IMR-90 (cell line): ENCODE measurements around the gene NR5A2. TPM values are rescaled to one million over a fixed set of nuclear protein-coding genes. Genes with fewer than 3 reads are reported as not detected.

Experiments
- ATAC-seq: fragments of 200-7000 bp; cut with Tn5 transposase; 2 replicates; pipeline ENCODE4 v1.9.1; 2020; ENCODE audit warnings: low read depth, mild to moderate bottlenecking, moderate library complexity
- BruUV-seq: library from RNA; stranded (reverse); fragments of 400-500 nt; replicated peaks from 2 replicates; lab custom pipeline; 2021; lab: Mats Ljungman, UMichigan
- CTCF ChIA-PET: fragments of 300-600 bp; formaldehyde crosslinking; extraction: SDS; loops from one replicate; lab custom pipeline; 2021; ENCODE audit warnings: antibody characterized with exemption; lab: Yijun Ruan, JAX
- POLR2A ChIA-PET: fragments of 300-600 bp; sonication (Branson Sonifier 250); formaldehyde crosslinking; loops from one replicate; lab custom pipeline; 2022; ENCODE audit warnings: antibody characterized with exemption; ENCODE audit not compliant: unreplicated experiment; lab: Charles Lee
- DNase-seq: peaks from one replicate; pipeline ENCODE4 v3.0.0; 2013
- H2AFZ ChIP-seq: replicated peaks from 2 replicates; pipeline ENCODE3; 2013; ENCODE audit warnings: low read length, mild to moderate bottlenecking; ENCODE audit not compliant: poor library complexity
- H2AK5ac ChIP-seq: 2 replicates; pipeline ENCODE4 v1.6.1; 2013; ENCODE audit warnings: low read depth, low read length, inconsistent platforms
- H2AK9ac ChIP-seq: replicated peaks from 2 replicates; pipeline ENCODE3; 2013; ENCODE audit warnings: mild to moderate bottlenecking, low read depth, low read length, moderate library complexity; ENCODE audit not compliant: poor library complexity
- H2BK120ac ChIP-seq: 2 replicates; pipeline ENCODE4 v1.6.1; 2013; ENCODE audit warnings: low read depth, low read length, inconsistent platforms
- H2BK15ac ChIP-seq: 3 replicates; pipeline ENCODE4 v1.6.1; 2013; ENCODE audit warnings: low read depth, low read length, inconsistent platforms
- H2BK20ac ChIP-seq: 2 replicates; pipeline ENCODE4 v1.6.1; 2013; ENCODE audit warnings: low read depth, mild to moderate bottlenecking, inconsistent platforms, low read length, moderate library complexity
- H2BK5ac ChIP-seq: 2 replicates; pipeline ENCODE4 v1.6.1; 2013; ENCODE audit warnings: mild to moderate bottlenecking, low read depth, low read length, inconsistent platforms; ENCODE audit not compliant: poor library complexity, severe bottlenecking
- H3K14ac ChIP-seq: replicated peaks from 2 replicates; pipeline ENCODE4 v1.6.1; 2013; ENCODE audit warnings: low read depth, low read length, inconsistent platforms
- H3K18ac ChIP-seq: 2 replicates; pipeline ENCODE4 v1.6.1; 2013; ENCODE audit warnings: low read depth, low read length, control low read depth
- H3K23ac ChIP-seq: 2 replicates; pipeline ENCODE4 v1.6.1; 2013; ENCODE audit warnings: low read depth, low read length, inconsistent platforms
- H3K27ac ChIP-seq: 2 replicates; pipeline ENCODE4 v1.5.1; 2013; ENCODE audit warnings: mild to moderate bottlenecking, control low read depth, low read length; ENCODE audit not compliant: insufficient read depth
- H3K27me3 ChIP-seq: 2 replicates; pipeline ENCODE4 v1.6.1; 2013; ENCODE audit warnings: low read length; ENCODE audit not compliant: control insufficient read depth, insufficient read depth
- H3K36me3 ChIP-seq: 2 replicates; pipeline ENCODE4 v1.6.1; 2013; ENCODE audit warnings: low read length, mixed read lengths; ENCODE audit not compliant: control insufficient read depth, insufficient read depth
- H3K4ac ChIP-seq: 2 replicates; pipeline ENCODE4 v1.6.1; 2013; ENCODE audit warnings: low read depth, low read length, inconsistent platforms
- H3K4me1 ChIP-seq: 2 replicates; pipeline ENCODE4 v1.6.1; 2013; ENCODE audit warnings: low read length, mixed read lengths; ENCODE audit not compliant: control insufficient read depth, insufficient read depth
- H3K4me2 ChIP-seq: 2 replicates; pipeline ENCODE4 v1.6.1; 2013; ENCODE audit warnings: low read depth, mild to moderate bottlenecking, control low read depth, low read length, moderate library complexity
- H3K4me3 ChIP-seq: 2 replicates; pipeline ENCODE4 v1.5.1; 2013; ENCODE audit warnings: low read depth, mild to moderate bottlenecking, control low read depth, low read length, moderate library complexity; ENCODE audit not compliant: insufficient read depth
- H3K56ac ChIP-seq: 2 replicates; pipeline ENCODE4 v1.6.1; 2013; ENCODE audit warnings: low read length, inconsistent platforms; ENCODE audit not compliant: insufficient read depth; ENCODE audit errors: extremely low read depth
- H3K79me1 ChIP-seq, 2 experiments: 2 replicates each; pipeline ENCODE4 v1.6.1; 2013; ENCODE audit warnings: low read length in 2 of 2, inconsistent platforms in 1 of 2, low read depth in 1 of 2
- H3K9ac ChIP-seq: 2 replicates; pipeline ENCODE4 v1.6.1; 2013; ENCODE audit warnings: low read depth, low read length, control low read depth
- H3K9me1 ChIP-seq: 2 replicates; pipeline ENCODE4 v1.6.1; 2013; ENCODE audit warnings: low read length, inconsistent platforms; ENCODE audit not compliant: insufficient read depth
- H3K9me3 ChIP-seq: 2 replicates; pipeline ENCODE4 v1.6.1; 2013; ENCODE audit warnings: low read length; ENCODE audit not compliant: control insufficient read depth, insufficient read depth
- H4K20me1 ChIP-seq: 2 replicates; pipeline ENCODE4 v1.6.1; 2013; ENCODE audit warnings: low read length, inconsistent platforms; ENCODE audit not compliant: insufficient read depth
- H4K5ac ChIP-seq: 2 replicates; pipeline ENCODE4 v1.6.1; 2013; ENCODE audit warnings: mild to moderate bottlenecking, low read depth, low read length, control low read depth
- H4K8ac ChIP-seq, 2 experiments: 2 replicates each; pipeline ENCODE4 v1.6.1; 2013; ENCODE audit warnings: low read depth in 2 of 2, low read length in 2 of 2, control low read depth in 1 of 2, inconsistent platforms in 1 of 2
- H4K91ac ChIP-seq: 2 replicates; pipeline ENCODE4 v1.6.1; 2013; ENCODE audit warnings: low read depth, low read length, inconsistent platforms; ENCODE audit not compliant: insufficient read depth
- BHLHE40 ChIP-seq: fragments of 150-350 bp; IDR thresholded peaks from 2 replicates; pipeline ENCODE4 v1.6.1; 2016; ENCODE audit warnings: mild to moderate bottlenecking, low read depth, low read length
- CEBPB ChIP-seq: IDR thresholded peaks from 2 replicates; pipeline ENCODE4 v1.6.1; 2012; ENCODE audit warnings: low read depth, low read length, improper control_type of control experiment
- CHD1 ChIP-seq: IDR thresholded peaks from 2 replicates; pipeline ENCODE4 v1.6.1; 2012; ENCODE audit warnings: low read depth, low read length, improper control_type of control experiment
- FOS ChIP-seq: fragments of 150-350 bp; IDR thresholded peaks from 2 replicates; pipeline ENCODE4 v1.6.1; 2016; ENCODE audit warnings: low read depth, low read length
- MAFK ChIP-seq: IDR thresholded peaks from 2 replicates; pipeline ENCODE4 v1.6.1; 2012; ENCODE audit warnings: low read depth, low read length, improper control_type of control experiment
- MAZ ChIP-seq: IDR thresholded peaks from 2 replicates; pipeline ENCODE4 v1.6.1; 2012; ENCODE audit warnings: low read depth, mild to moderate bottlenecking, low read length, improper control_type of control experiment, moderate library complexity, borderline replicate concordance
- MXI1 ChIP-seq: IDR thresholded peaks from 2 replicates; pipeline ENCODE4 v1.6.1; 2012; ENCODE audit warnings: low read depth, mild to moderate bottlenecking, low read length, moderate library complexity, borderline replicate concordance
- NFE2L2 ChIP-seq: fragments of 150-350 bp; IDR thresholded peaks from 2 replicates; pipeline ENCODE4 v1.6.1; 2016; ENCODE audit warnings: low read depth, mild to moderate bottlenecking, low read length
- POLR2A ChIP-seq: IDR thresholded peaks from 2 replicates; pipeline ENCODE4 v1.6.1; 2012; ENCODE audit warnings: mild to moderate bottlenecking, low read depth, low read length
- RAD21 ChIP-seq: IDR thresholded peaks from 2 replicates; pipeline ENCODE4 v1.6.1; 2012; ENCODE audit warnings: low read length, improper control_type of control experiment
- RCOR1 ChIP-seq: IDR thresholded peaks from 2 replicates; pipeline ENCODE4 v1.6.1; 2012; ENCODE audit warnings: mild to moderate bottlenecking, low read length, improper control_type of control experiment; ENCODE audit not compliant: insufficient replicate concordance
- RFX5 ChIP-seq: IDR thresholded peaks from 2 replicates; pipeline ENCODE4 v1.8.0; 2012; ENCODE audit warnings: low read depth, mild to moderate bottlenecking, low read length, moderate library complexity
- SMC3 ChIP-seq: fragments of 150-350 bp; IDR thresholded peaks from 2 replicates; pipeline ENCODE4 v1.6.1; 2016; ENCODE audit warnings: low read depth, mild to moderate bottlenecking, antibody characterized with exemption, low read length, moderate library complexity
- WGBS, 2 experiments: methylation state at CpG; one replicate each; pipeline versions ENCODE4 v1.1.5 to v1.1.7; 2013; ENCODE audit warnings: missing lambda C conversion rate in 2 of 2; ENCODE audit not compliant: insufficient read length in 1 of 2; ENCODE audit errors: extremely low coverage in 2 of 2; 5-methylcytosine and 5-hydroxymethylcytosine counted together
- dilution Hi-C: fragments of 300-500 bp; cut with HindIII; formaldehyde crosslinking; loops from one replicate; pipeline ENCODE4 v1.14.3; 2018; ENCODE audit warnings: low sequenced_read_pairs; ENCODE audit not compliant: unreplicated experiment
- in situ Hi-C: fragments of 300-500 bp; cut with MboI; formaldehyde crosslinking; loops from 3 replicates; pipeline ENCODE4 v1.14.3; 2019; ENCODE audit warnings: low sequenced_read_pairs, inconsistent platforms, mixed read lengths
- intact Hi-C: fragments of 100-400 bp; cut with micrococcal nuclease; formaldehyde crosslinking; loops from 2 replicates; pipeline ENCODE4 v1.10.0; 2022
- polyA plus RNA-seq, 3 experiments: library from polyadenylated mRNA; depleted of rRNA; stranded (reverse); fragments of >200 nt; gene quantifications; 2 replicates each; pipeline ENCODE4 v1.2.3, GENCODE V29; 2012; ENCODE audit warnings: low replicate concordance in 1 of 3
- total RNA-seq: library from RNA; depleted of rRNA; stranded (reverse); fragments of >200 nt; gene quantifications from 2 replicates; pipeline ENCODE4 v1.2.3, GENCODE V29; 2012
- TF ChIP-seq, protein P1 (sequence below): fragments of 150-350 bp; IDR thresholded peaks from 2 replicates; pipeline ENCODE4 v1.6.1; 2016; ENCODE audit warnings: low read depth, mild to moderate bottlenecking, low read length, moderate library complexity, borderline replicate concordance
- TF ChIP-seq, protein P2 (sequence below): fragments of 150-350 bp; IDR thresholded peaks from 2 replicates; pipeline ENCODE4 v1.6.1; 2017; ENCODE audit warnings: mild to moderate bottlenecking, antibody characterized with exemption, low read length, low read depth
- TF ChIP-seq, protein P3 (sequence below): conservative IDR thresholded peaks from 2 replicates; pipeline ENCODE4 v1.5.1; 2012; ENCODE audit warnings: mild to moderate bottlenecking, low read depth, low read length, improper control_type of control experiment

Gene NR5A2
- total and polyA plus RNA-seq, 2 of the 4 experiments (the other 2 are of a cell fraction): 0.03 to 0.18 TPM

DNA sequence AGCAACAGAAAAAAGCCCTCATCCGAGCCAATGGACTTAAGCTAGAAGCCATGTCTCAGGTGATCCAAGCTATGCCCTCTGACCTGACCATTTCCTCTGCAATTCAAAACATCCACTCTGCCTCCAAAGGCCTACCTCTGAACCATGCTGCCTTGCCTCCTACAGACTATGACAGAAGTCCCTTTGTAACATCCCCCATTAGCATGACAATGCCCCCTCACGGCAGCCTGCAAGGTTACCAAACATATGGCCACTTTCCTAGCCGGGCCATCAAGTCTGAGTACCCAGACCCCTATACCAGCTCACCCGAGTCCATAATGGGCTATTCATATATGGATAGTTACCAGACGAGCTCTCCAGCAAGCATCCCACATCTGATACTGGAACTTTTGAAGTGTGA, 20.7 kb downstream of the NR5A2 start:
- Histone ChIP-seq H3K9me1 (peaks cover 5% of the 10 kb centered on the region; the same call in 1 of the 2 replicates), H3K23ac (no peak overlapping the region; the same call in 1 of the 2 replicates), H3K14ac (no peak overlapping the region), H3K27ac (no peak overlapping the region), H2AK9ac (no peak overlapping the region), H3K27me3 (peaks cover 6% of the 10 kb centered on the region), H3K56ac (no peak overlapping the region), H4K91ac (no peak overlapping the region), H3K4ac (no peak overlapping the region; the same call in 1 of the 2 replicates), H3K79me1 (no peaks in the 10 kb centered on the region), H2BK20ac (no peak overlapping the region), H3K18ac (no peak overlapping the region), H4K20me1 (no peaks in the 10 kb centered on the region), H4K8ac (no peak overlapping the region), H3K4me2 (no peak overlapping the region), H3K4me3 (no peak overlapping the region), H3K9me3 (no peaks in the 10 kb centered on the region), H3K4me1 (no peaks in the 10 kb centered on the region), H3K36me3 (no peaks in the 10 kb centered on the region), H2BK15ac (no peak overlapping the region), H2AK5ac (no peak overlapping the region), H2AFZ (no peak overlapping the region), H2BK5ac (no peak overlapping the region), H3K9ac (no peak overlapping the region), H4K5ac (no peak overlapping the region), H2BK120ac (no peak overlapping the region)
- CTCF ChIA-PET: no interaction called here
- no CpG with 5 or more reads among the region's 5 CpGs for WGBS, 2 experiments
- intact Hi-C loops: no loop called here
- dilution Hi-C loops: no loop called here
- TF ChIP-seq POLR2A (no peak), MAFK (no peak), SMC3 (no peak), NFE2L2 (no peak), RFX5 (no peak), MXI1 (no peak), BHLHE40 (no peak), RAD21 (no peak), RCOR1 (no peak), CHD1 (no peak), FOS (no peak), MAZ (no peak), CEBPB (no peak)
- TF ChIP-seq, protein P1, sequence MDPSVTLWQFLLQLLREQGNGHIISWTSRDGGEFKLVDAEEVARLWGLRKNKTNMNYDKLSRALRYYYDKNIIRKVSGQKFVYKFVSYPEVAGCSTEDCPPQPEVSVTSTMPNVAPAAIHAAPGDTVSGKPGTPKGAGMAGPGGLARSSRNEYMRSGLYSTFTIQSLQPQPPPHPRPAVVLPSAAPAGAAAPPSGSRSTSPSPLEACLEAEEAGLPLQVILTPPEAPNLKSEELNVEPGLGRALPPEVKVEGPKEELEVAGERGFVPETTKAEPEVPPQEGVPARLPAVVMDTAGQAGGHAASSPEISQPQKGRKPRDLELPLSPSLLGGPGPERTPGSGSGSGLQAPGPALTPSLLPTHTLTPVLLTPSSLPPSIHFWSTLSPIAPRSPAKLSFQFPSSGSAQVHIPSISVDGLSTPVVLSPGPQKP: no peak
- TF ChIP-seq, protein P2, sequence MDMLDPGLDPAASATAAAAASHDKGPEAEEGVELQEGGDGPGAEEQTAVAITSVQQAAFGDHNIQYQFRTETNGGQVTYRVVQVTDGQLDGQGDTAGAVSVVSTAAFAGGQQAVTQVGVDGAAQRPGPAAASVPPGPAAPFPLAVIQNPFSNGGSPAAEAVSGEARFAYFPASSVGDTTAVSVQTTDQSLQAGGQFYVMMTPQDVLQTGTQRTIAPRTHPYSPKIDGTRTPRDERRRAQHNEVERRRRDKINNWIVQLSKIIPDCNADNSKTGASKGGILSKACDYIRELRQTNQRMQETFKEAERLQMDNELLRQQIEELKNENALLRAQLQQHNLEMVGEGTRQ: no peak
- TF ChIP-seq, protein P3, sequence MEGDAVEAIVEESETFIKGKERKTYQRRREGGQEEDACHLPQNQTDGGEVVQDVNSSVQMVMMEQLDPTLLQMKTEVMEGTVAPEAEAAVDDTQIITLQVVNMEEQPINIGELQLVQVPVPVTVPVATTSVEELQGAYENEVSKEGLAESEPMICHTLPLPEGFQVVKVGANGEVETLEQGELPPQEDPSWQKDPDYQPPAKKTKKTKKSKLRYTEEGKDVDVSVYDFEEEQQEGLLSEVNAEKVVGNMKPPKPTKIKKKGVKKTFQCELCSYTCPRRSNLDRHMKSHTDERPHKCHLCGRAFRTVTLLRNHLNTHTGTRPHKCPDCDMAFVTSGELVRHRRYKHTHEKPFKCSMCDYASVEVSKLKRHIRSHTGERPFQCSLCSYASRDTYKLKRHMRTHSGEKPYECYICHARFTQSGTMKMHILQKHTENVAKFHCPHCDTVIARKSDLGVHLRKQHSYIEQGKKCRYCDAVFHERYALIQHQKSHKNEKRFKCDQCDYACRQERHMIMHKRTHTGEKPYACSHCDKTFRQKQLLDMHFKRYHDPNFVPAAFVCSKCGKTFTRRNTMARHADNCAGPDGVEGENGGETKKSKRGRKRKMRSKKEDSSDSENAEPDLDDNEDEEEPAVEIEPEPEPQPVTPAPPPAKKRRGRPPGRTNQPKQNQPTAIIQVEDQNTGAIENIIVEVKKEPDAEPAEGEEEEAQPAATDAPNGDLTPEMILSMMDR: no peak
- in situ Hi-C loops: no loop called here
- POLR2A ChIA-PET: no interaction called here
- no TSS peak for BruUV-seq
- ATAC-seq: no peak
- no peak for DNase-seq
